ENCODE results near the gene POU6F2.

GRCh38 chr7:39132306-39132705, 154.6 kb downstream of the POU6F2 start:
- no peak for TF ChIP-seq CTCF (IDR thresholded peaks at IDR 0.05)
- TF ChIP-seq POLR2AphosphoS5 (IDR thresholded peaks at IDR 0.05), result no peak
- no peak for TF ChIP-seq POLR2A (IDR thresholded peaks at IDR 0.05)

All from suprapubic skin (tissue), 4 donors.